NCI-H526 (cell line): ENCODE results near the gene ARMC2.

ENCODE experiments used
- DNase-seq, 2 experiments: peaks; one replicate each; lab custom pipeline; 2025; lab: John Stamatoyannopoulos, UW

The ARMC2 gene

GRCh38 chr6:109019911-109020310, 171.7 kb downstream of the ARMC2 start:
- DNase-seq = no peak

- DNase-seq = no peak
Observed at GRCh38 chr6:109021870-109022269, 173.6 kb downstream of the ARMC2 start.

- no peak for DNase-seq
Observed at GRCh38 chr6:109023356-109023925, 175.2 kb downstream of the ARMC2 start.
